ENCODE results near the gene SPTBN4.
A peak's percentile ranks its signal among the peaks of the same experiment; 100 is the strongest.
"Not testable (repeated sequence)": the region's sequence is repeated elsewhere in the genome, so short reads cannot be mapped to it uniquely, and the experiment has no call there.

SPTBN4 gene

GRCh38 chr19:40424637-40425449, 42.0 kb upstream of the SPTBN4 start:
- Histone ChIP-seq H3K4me1 (ENCODE audit: insufficient read depth, low read length) (peaks cover 31% of the 10 kb centered on the region), H3K9ac (ENCODE audit: low read length) (peak overlapping the region; percentile 88), H3K36me3 (ENCODE audit: insufficient read depth, low read length) (peaks cover 14% of the 10 kb centered on the region), H3K27me3 (ENCODE audit: control insufficient read depth in 1 of 2, insufficient read depth in 2 of 2, low read length in 2 of 2) (no peaks in the 10 kb centered on the region), H3K27ac (ENCODE audit: low read depth, low read length) (peak overlapping the region; percentile 99), H3K9me3 (ENCODE audit: low read length) (no peaks in the 10 kb centered on the region), H3K4me3 (ENCODE audit: low read depth in 1 of 2, low read length in 2 of 2) (peak overlapping the region; percentile 79 to 83)

DNA sequence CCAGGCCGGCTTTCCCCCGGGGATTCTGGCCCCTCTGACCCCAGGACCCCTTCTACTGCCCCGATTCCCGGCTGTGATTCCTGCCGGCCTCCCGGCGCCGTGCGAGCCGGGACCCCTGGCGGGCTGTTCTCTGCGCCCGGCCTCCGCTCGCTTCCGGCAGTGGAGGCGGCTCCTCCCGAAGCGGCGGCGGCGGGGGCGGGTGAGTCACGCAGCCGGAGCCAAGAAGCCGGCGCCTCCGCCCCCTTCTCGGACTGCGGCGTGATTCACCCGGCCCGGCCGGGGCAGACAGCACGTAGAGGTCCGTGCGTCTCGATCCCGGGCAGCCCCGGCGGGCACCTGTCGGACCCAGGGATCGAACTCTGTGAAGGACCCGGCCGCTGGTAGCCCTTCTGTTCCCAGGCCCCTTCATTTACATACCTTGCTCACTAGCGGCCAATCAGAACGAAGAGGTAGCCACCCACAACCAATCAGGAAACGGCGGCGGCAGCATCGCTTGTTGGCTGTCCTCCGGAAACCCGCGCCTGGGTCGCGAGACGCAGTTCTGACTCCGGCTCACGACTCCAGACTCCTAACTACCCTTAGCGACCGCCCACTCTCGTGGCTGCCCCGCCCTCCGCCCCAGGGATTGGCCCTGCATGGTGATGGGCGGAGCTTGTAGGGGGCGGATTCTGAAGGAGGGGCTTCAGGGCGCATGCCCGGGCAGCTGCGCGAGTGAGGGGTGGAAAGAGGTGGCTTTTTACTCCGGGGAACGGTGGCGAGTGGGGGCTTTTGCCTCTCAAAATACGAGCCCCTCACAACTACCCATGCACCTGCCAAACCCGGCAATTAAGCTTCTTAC, 41.1 kb upstream of the SPTBN4 start, which contains the start of gene SERTAD1:
SERTAD1 (minus strand) TSS at position 543 of the 838 bp plus-strand sequence. CDS start 2,446 bp downstream, outside the sequence.
- Histone ChIP-seq H3K27ac (ENCODE audit: low read depth, low read length) (peak within 1 kb of the TSS; percentile 99), H3K4me3 (ENCODE audit: low read depth in 1 of 2, low read length in 2 of 2) (peak within 1 kb of the TSS; percentile 79 to 83), H3K9me3 (ENCODE audit: low read length) (no peaks in the 10 kb centered on the region), H3K9ac (ENCODE audit: low read length) (peak within 1 kb of the TSS; percentile 88), H3K4me1 (ENCODE audit: insufficient read depth, low read length) (peaks cover 31% of the 10 kb centered on the region), H3K36me3 (ENCODE audit: insufficient read depth, low read length) (peaks cover 14% of the 10 kb centered on the region), H3K27me3 (ENCODE audit: control insufficient read depth in 1 of 2, insufficient read depth in 2 of 2, low read length in 2 of 2) (no peaks in the 10 kb centered on the region)

GRCh38 chr19:40428197-40428596, 38.6 kb upstream of the SPTBN4 start:
- not testable (repeated sequence) for H3K4me3 ChIP-seq (ENCODE audit: low read depth in 1 of 2, low read length in 2 of 2); H3K9me3 ChIP-seq (ENCODE audit: low read length); H3K27me3 ChIP-seq (ENCODE audit: control insufficient read depth in 1 of 2, insufficient read depth in 2 of 2, low read length in 2 of 2); H3K9ac ChIP-seq (ENCODE audit: low read length); H3K36me3 ChIP-seq (ENCODE audit: insufficient read depth, low read length); H3K27ac ChIP-seq (ENCODE audit: low read depth, low read length)
- peaks cover 18% of the 10 kb centered on the region for H3K4me1 ChIP-seq (ENCODE audit: insufficient read depth, low read length)

- not testable (repeated sequence) for H3K9ac ChIP-seq (ENCODE audit: low read length); H3K4me3 ChIP-seq (ENCODE audit: low read depth in 1 of 2, low read length in 2 of 2); H3K9me3 ChIP-seq (ENCODE audit: low read length); H3K27ac ChIP-seq (ENCODE audit: low read depth, low read length); H3K36me3 ChIP-seq (ENCODE audit: insufficient read depth, low read length); H3K27me3 ChIP-seq (ENCODE audit: control insufficient read depth in 1 of 2, insufficient read depth in 2 of 2, low read length in 2 of 2)
- H3K4me1 ChIP-seq (ENCODE audit: insufficient read depth, low read length): peaks cover 11% of the 10 kb centered on the region
Observed at GRCh38 chr19:40430242-40430641, 36.6 kb upstream of the SPTBN4 start.

DNA sequence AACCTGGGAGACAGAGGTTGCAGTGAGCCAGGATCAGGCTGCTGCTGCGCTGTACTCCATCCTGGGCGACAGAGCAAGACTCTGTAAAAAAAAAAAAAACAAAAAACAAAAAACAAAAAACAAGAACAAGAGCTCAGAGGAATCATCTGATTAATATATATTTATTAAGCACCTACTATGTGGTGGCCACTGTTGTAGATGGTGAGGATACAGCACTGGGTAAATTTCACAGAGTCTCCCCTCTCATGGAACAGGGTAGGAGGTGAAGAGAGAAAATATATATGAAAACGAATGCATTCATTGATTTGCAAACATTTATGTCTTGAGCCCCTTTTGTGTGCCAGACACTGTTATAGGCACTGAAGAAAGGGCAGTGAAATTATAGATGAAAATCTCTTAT, 35.1 kb upstream of the SPTBN4 start:
- no peak overlapping the region for H3K9ac ChIP-seq (ENCODE audit: low read length)
- no peak overlapping the region for H3K4me3 ChIP-seq (ENCODE audit: low read depth in 1 of 2, low read length in 2 of 2)
- H3K4me1 ChIP-seq (ENCODE audit: insufficient read depth, low read length): peaks cover 12% of the 10 kb centered on the region
- no peak overlapping the region for H3K27ac ChIP-seq (ENCODE audit: low read depth, low read length)
- no peaks in the 10 kb centered on the region for H3K36me3 ChIP-seq (ENCODE audit: insufficient read depth, low read length)
- no peaks in the 10 kb centered on the region for H3K27me3 ChIP-seq (ENCODE audit: control insufficient read depth in 1 of 2, insufficient read depth in 2 of 2, low read length in 2 of 2)
- H3K9me3 ChIP-seq (ENCODE audit: low read length): no peaks in the 10 kb centered on the region

DNA sequence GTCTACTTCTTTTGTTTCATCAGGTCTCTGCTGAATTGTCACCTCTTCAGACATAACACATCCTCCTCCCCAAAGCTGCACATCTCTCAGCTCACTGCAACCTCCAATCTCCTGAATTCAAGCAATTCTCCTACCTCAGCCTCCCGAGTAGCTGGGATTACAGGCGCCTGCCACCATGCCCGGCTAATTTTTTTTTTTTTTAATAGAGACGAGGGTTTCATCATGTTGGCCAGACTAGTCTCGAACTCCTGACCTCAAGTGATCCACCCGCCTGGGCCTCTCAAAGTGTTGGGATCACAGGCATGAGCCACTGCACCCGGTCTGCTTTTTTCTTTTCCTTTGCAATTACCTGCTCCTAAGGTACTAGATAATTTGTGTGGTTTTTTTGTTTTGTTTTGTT, 34.0 kb upstream of the SPTBN4 start:
- peak overlapping the region; percentile 55 to 90 for H3K4me3 ChIP-seq (ENCODE audit: low read depth in 1 of 2, low read length in 2 of 2)
- not testable (repeated sequence) for H3K9me3 ChIP-seq (ENCODE audit: low read length); H3K27me3 ChIP-seq (ENCODE audit: control insufficient read depth in 1 of 2, insufficient read depth in 2 of 2, low read length in 2 of 2); H3K36me3 ChIP-seq (ENCODE audit: insufficient read depth, low read length)
- peak overlapping the region; percentile 99 for H3K27ac ChIP-seq (ENCODE audit: low read depth, low read length)
- H3K4me1 ChIP-seq (ENCODE audit: insufficient read depth, low read length): peaks cover 12% of the 10 kb centered on the region
- peak overlapping the region; percentile 98 for H3K9ac ChIP-seq (ENCODE audit: low read length)

- Histone ChIP-seq H3K27ac (ENCODE audit: low read depth, low read length) (peak overlapping the region; percentile 99), H3K36me3 (ENCODE audit: insufficient read depth, low read length) (no peaks in the 10 kb centered on the region), H3K9me3 (ENCODE audit: low read length) (no peaks in the 10 kb centered on the region), H3K4me1 (ENCODE audit: insufficient read depth, low read length) (peaks cover 12% of the 10 kb centered on the region), H3K27me3 (ENCODE audit: control insufficient read depth in 1 of 2, insufficient read depth in 2 of 2, low read length in 2 of 2) (no peaks in the 10 kb centered on the region), H3K4me3 (ENCODE audit: low read depth in 1 of 2, low read length in 2 of 2) (peak overlapping the region; percentile 55 to 90), H3K9ac (ENCODE audit: low read length) (peak overlapping the region; percentile 98)
Observed at GRCh38 chr19:40433391-40434216, 33.2 kb upstream of the SPTBN4 start.

GRCh38 chr19:40438284-40438683, 28.5 kb upstream of the SPTBN4 start:
- Histone ChIP-seq H3K27me3 (ENCODE audit: control insufficient read depth in 1 of 2, insufficient read depth in 2 of 2, low read length in 2 of 2) (no peaks in the 10 kb centered on the region), H3K4me3 (ENCODE audit: low read depth in 1 of 2, low read length in 2 of 2) (no peak overlapping the region), H3K9me3 (ENCODE audit: low read length) (no peaks in the 10 kb centered on the region), H3K27ac (ENCODE audit: low read depth, low read length) (no peak overlapping the region), H3K36me3 (ENCODE audit: insufficient read depth, low read length) (peaks cover 25% of the 10 kb centered on the region), H3K9ac (ENCODE audit: low read length) (no peak overlapping the region), H3K4me1 (ENCODE audit: insufficient read depth, low read length) (peaks cover 36% of the 10 kb centered on the region)

- no peak overlapping the region for H3K27ac ChIP-seq (ENCODE audit: low read depth, low read length)
- H3K9ac ChIP-seq (ENCODE audit: low read length): peak overlapping the region; percentile 74
- H3K9me3 ChIP-seq (ENCODE audit: low read length): no peaks in the 10 kb centered on the region
- H3K36me3 ChIP-seq (ENCODE audit: insufficient read depth, low read length): peaks cover 25% of the 10 kb centered on the region
- peak overlapping the region in 1 of 2 donors; percentile 100 for H3K4me3 ChIP-seq (ENCODE audit: low read depth in 1 of 2, low read length in 2 of 2)
- peaks cover 30% of the 10 kb centered on the region for H3K4me1 ChIP-seq (ENCODE audit: insufficient read depth, low read length)
- no peaks in the 10 kb centered on the region for H3K27me3 ChIP-seq (ENCODE audit: control insufficient read depth in 1 of 2, insufficient read depth in 2 of 2, low read length in 2 of 2)
Observed at GRCh38 chr19:40441719-40442253, 25.0 kb upstream of the SPTBN4 start.

- H3K9me3 ChIP-seq (ENCODE audit: low read length): no peaks in the 10 kb centered on the region
- H3K27me3 ChIP-seq (ENCODE audit: control insufficient read depth in 1 of 2, insufficient read depth in 2 of 2, low read length in 2 of 2): no peaks in the 10 kb centered on the region
- H3K9ac ChIP-seq (ENCODE audit: low read length): peak overlapping the region; percentile 74
- H3K4me1 ChIP-seq (ENCODE audit: insufficient read depth, low read length): peaks cover 30% of the 10 kb centered on the region
- peak overlapping the region; percentile 90 to 100 for H3K4me3 ChIP-seq (ENCODE audit: low read depth in 1 of 2, low read length in 2 of 2)
- H3K36me3 ChIP-seq (ENCODE audit: insufficient read depth, low read length): peaks cover 25% of the 10 kb centered on the region
- H3K27ac ChIP-seq (ENCODE audit: low read depth, low read length): peak overlapping the region; percentile 97
Observed at GRCh38 chr19:40442328-40443130, 24.3 kb upstream of the SPTBN4 start.
